ENCODE results near the gene THY1.

The THY1 gene

GRCh38 chr11:119368121-119369034, 54.6 kb downstream of the THY1 start:
- DNase-seq (ENCODE audit: low read depth), result no peak

DNA sequence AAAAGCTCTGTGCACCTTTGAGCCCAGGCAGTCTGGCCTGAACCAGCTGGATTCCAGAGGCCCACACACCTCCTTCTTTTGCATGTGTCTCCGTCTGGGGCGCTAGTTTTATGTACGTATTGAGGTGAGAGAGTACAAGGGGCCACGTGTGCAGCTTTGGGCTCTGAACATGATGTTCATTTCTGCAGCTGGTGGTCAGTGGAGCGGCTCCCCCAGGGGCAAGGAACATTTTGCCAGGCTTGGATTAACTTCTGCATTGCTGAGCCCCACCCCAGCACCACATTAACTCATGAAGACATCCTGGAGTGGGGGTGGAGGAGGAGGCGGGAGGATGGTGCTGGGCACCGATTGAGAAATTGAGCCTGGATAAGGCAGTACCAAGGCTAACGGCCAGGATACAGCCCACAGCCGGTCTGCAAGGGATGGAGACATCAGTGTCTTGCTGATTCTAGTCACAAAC, 55.3 kb downstream of the THY1 start:
- no peak for DNase-seq (ENCODE audit: low read depth)

Measured in stromal cell of bone marrow (primary cell).